Suppressor macrophage treated with lipopolysaccharide for 4 hours (primary cell): ENCODE measurements around the gene CDH4.

Source experiments
- DNase-seq: peaks from one replicate; pipeline ENCODE4 v3.0.0-alpha.2; 2020

Gene CDH4

GRCh38 chr20:61544910-61545889, 293.1 kb downstream of the CDH4 start:
- no peak for DNase-seq

- no peak for DNase-seq
Observed at GRCh38 chr20:61546641-61547040, 294.6 kb downstream of the CDH4 start.

- no peak for DNase-seq
Observed at GRCh38 chr20:61548069-61548468, 296.0 kb downstream of the CDH4 start.

- DNase-seq: no peak
Observed at GRCh38 chr20:61549865-61550264, 297.8 kb downstream of the CDH4 start.

- no peak for DNase-seq
Observed at GRCh38 chr20:61551401-61551800, 299.3 kb downstream of the CDH4 start.

- DNase-seq: no peak
Observed at GRCh38 chr20:61554617-61555016, 302.6 kb downstream of the CDH4 start.

- no peak for DNase-seq
Observed at GRCh38 chr20:61555566-61555965, 303.5 kb downstream of the CDH4 start.

GRCh38 chr20:61556111-61556510, 304.1 kb downstream of the CDH4 start:
- DNase-seq: no peak

GRCh38 chr20:61556673-61557072, 304.6 kb downstream of the CDH4 start:
- no peak for DNase-seq

- no peak for DNase-seq
Observed at GRCh38 chr20:61557621-61558020, 305.6 kb downstream of the CDH4 start.

GRCh38 chr20:61558726-61559125, 306.7 kb downstream of the CDH4 start:
- no peak for DNase-seq

GRCh38 chr20:61559706-61560315, 307.8 kb downstream of the CDH4 start:
- no peak for DNase-seq

GRCh38 chr20:61560361-61560853, 308.3 kb downstream of the CDH4 start:
- DNase-seq: no peak

- DNase-seq: no peak
Observed at GRCh38 chr20:61561111-61561830, 309.2 kb downstream of the CDH4 start.

- DNase-seq: no peak
Observed at GRCh38 chr20:61562491-61562890, 310.4 kb downstream of the CDH4 start.

- no peak for DNase-seq
Observed at GRCh38 chr20:61562897-61563504, 310.9 kb downstream of the CDH4 start.

GRCh38 chr20:61564628-61565027, 312.6 kb downstream of the CDH4 start:
- no peak for DNase-seq

- DNase-seq: no peak
Observed at GRCh38 chr20:61565791-61566190, 313.7 kb downstream of the CDH4 start.

GRCh38 chr20:61566691-61567090, 314.6 kb downstream of the CDH4 start:
- DNase-seq: no peak

- no peak for DNase-seq
Observed at GRCh38 chr20:61567204-61567603, 315.1 kb downstream of the CDH4 start.

- DNase-seq: no peak
Observed at GRCh38 chr20:61569825-61570224, 317.8 kb downstream of the CDH4 start.

GRCh38 chr20:61570646-61571195, 318.7 kb downstream of the CDH4 start:
- no peak for DNase-seq

- no peak for DNase-seq
Observed at GRCh38 chr20:61571221-61571620, 319.2 kb downstream of the CDH4 start.
